OCI-LY7 (cell line): Measurements from ENCODE around the gene DVL2. TPM values are rescaled to one million over a fixed set of nuclear protein-coding genes. Genes with fewer than 3 reads are reported as not detected.

Experiments
- Bru-seq: library from RNA; stranded (reverse); fragments of 400-500 nt; gene quantifications from one replicate; lab custom pipeline; 2021; lab: Mats Ljungman, UMichigan
- BruChase-seq, 2 experiments: library from RNA; stranded (reverse); fragments of 400-500 nt; gene quantifications; one replicate each; lab custom pipeline; 2021; lab: Mats Ljungman, UMichigan
- BruUV-seq: library from RNA; stranded (reverse); fragments of 400-500 nt; replicated peaks from 2 replicates; lab custom pipeline; 2021; lab: Mats Ljungman, UMichigan
- CTCF ChIA-PET: fragments of 300-600 bp; sonication (Branson Sonifier 250); formaldehyde crosslinking; loops from one replicate; lab custom pipeline; 2022; ENCODE audit warnings: antibody characterized with exemption; ENCODE audit not compliant: unreplicated experiment; lab: Charles Lee
- POLR2A ChIA-PET: fragments of 300-600 bp; sonication (Branson Sonifier 250); formaldehyde crosslinking; loops from one replicate; lab custom pipeline; 2022; ENCODE audit warnings: antibody characterized with exemption; lab: Charles Lee
- DNase-seq: peaks from one replicate; pipeline ENCODE4 v3.0.0-alpha.2; 2015; ENCODE audit warnings: low spot score
- H2AFZ ChIP-seq: fragments of 200-600 bp; sonication (generic), shearing (Covaris generic); 2 replicates; pipeline ENCODE4 v1.6.1; 2014; ENCODE audit warnings: mild to moderate bottlenecking, antibody characterized with exemption, low read length, moderate library complexity
- H3K27ac ChIP-seq: fragments of 200-600 bp; sonication (generic); 2 replicates; pipeline ENCODE4 v1.5.1; 2014; ENCODE audit warnings: mixed run types, low read depth, mild to moderate bottlenecking, moderate library complexity, low read length, inconsistent platforms; ENCODE audit not compliant: poor library complexity, severe bottlenecking
- H3K36me3 ChIP-seq: fragments of 200-600 bp; sonication (generic); 2 replicates; pipeline ENCODE4 v1.6.1; 2014; ENCODE audit warnings: mild to moderate bottlenecking, antibody characterized with exemption, low read length, moderate library complexity, mixed read lengths; ENCODE audit not compliant: insufficient read depth
- H3K4me1 ChIP-seq: fragments of 200-600 bp; sonication (generic); 2 replicates; pipeline ENCODE4 v1.5.1; 2014; ENCODE audit warnings: mild to moderate bottlenecking, low read length; ENCODE audit not compliant: insufficient read depth, poor library complexity, severe bottlenecking
- H3K4me2 ChIP-seq: fragments of 200-600 bp; sonication (generic); 2 replicates; pipeline ENCODE4 v1.6.1; 2014; ENCODE audit warnings: mild to moderate bottlenecking, low read length
- H3K4me3 ChIP-seq: fragments of 200-600 bp; sonication (generic); 2 replicates; pipeline ENCODE4 v1.5.1; 2014; ENCODE audit warnings: mild to moderate bottlenecking, low read depth, low read length; ENCODE audit not compliant: poor library complexity, severe bottlenecking
- H3K79me2 ChIP-seq: fragments of 200-600 bp; sonication (generic); 2 replicates; pipeline ENCODE4 v1.6.1; 2016; ENCODE audit warnings: low read depth, mild to moderate bottlenecking, low read length, moderate library complexity, mixed read lengths; ENCODE audit not compliant: insufficient read depth
- H3K9me2 ChIP-seq: fragments of 200-600 bp; sonication (generic); 2 replicates; pipeline ENCODE4 v1.6.1; 2016; ENCODE audit warnings: mild to moderate bottlenecking, low read length, mixed read lengths; ENCODE audit not compliant: insufficient read depth
- H3K9me3 ChIP-seq: fragments of 200-600 bp; sonication (generic); 2 replicates; pipeline ENCODE4 v1.6.1; 2014; ENCODE audit warnings: mild to moderate bottlenecking, mixed run types, low read length, mixed read lengths
- H4K20me1 ChIP-seq: fragments of 200-600 bp; sonication (generic); 2 replicates; pipeline ENCODE4 v1.6.1; 2014; ENCODE audit warnings: mild to moderate bottlenecking, antibody characterized with exemption, low read length, moderate library complexity, mixed read lengths; ENCODE audit not compliant: insufficient read depth
- CTCF ChIP-seq: fragments of 200-600 bp; sonication (generic); conservative IDR thresholded peaks from 2 replicates; pipeline ENCODE4 v1.5.1; 2014; ENCODE audit warnings: mild to moderate bottlenecking, antibody characterized with exemption, low read length, moderate library complexity, mixed read lengths
- EZH2phosphoT487 ChIP-seq: fragments of 200-600 bp; sonication (generic); IDR thresholded peaks from 2 replicates; pipeline ENCODE4 v1.6.1; 2018; ENCODE audit warnings: low read depth, borderline replicate concordance, mild to moderate bottlenecking, mixed run types, antibody characterized with exemption, low read length, moderate library complexity, mixed read lengths
- intact Hi-C: fragments of 100-400 bp; cut with micrococcal nuclease; formaldehyde crosslinking; loops from one replicate; pipeline ENCODE4 v1.10.0; 2022; ENCODE audit not compliant: unreplicated experiment
- long read RNA-seq: library from polyadenylated mRNA; stranded (forward); transcript quantifications from one replicate; pipeline ENCODE4 v2.0.0, GENCODE V29; 2022
- total RNA-seq, 2 experiments: library from RNA; depleted of rRNA in 1 of 2; stranded (reverse); fragments of >200 nt in 1 of 2; shearing (Covaris generic) in 1 of 2; gene quantifications; 2 replicates each; pipeline ENCODE4 v1.2.3, GENCODE V29; 2014 to 2022

DVL2 gene
- total RNA-seq (2014; rRNA removed; shearing (Covaris generic)), result 84.3 and 98.8 TPM in 2 replicates
- 99.9 and 100 TPM in 2 replicates for total RNA-seq (2022)
- Bru-seq, nascent RNA, result percentile 61 among the genes with signal in this experiment
- percentile 82 among the genes with signal in this experiment for BruChase-seq, experiment 1, labeled RNA remaining after a 6-hour chase
- BruChase-seq, experiment 2, labeled RNA remaining after a 2-hour chase, result percentile 81 among the genes with signal in this experiment
- long read RNA-seq, transcript DVL2-201 (15 exons, 3,018 nt), result major isoform, 93 of 226 reads
- long read RNA-seq, partial matches to known transcripts, result 14 of 226 reads
- long read RNA-seq, other reads (novel, unspliced or antisense), result 118 of 226 reads

- no peaks in the 10 kb centered on the region for H3K9me2 ChIP-seq
- peak; percentile 96 for DNase-seq
- peaks cover 40% of the 10 kb centered on the region for H3K4me1 ChIP-seq
- H3K4me2 ChIP-seq, result peak within 1 kb of the TSS; percentile 98
- H3K27ac ChIP-seq, result peak within 1 kb of the TSS; percentile 65
- peak within 1 kb of the TSS; percentile 29; the same call in 1 of the 2 replicates for H2AFZ ChIP-seq
- peak within 1 kb of the TSS; percentile 97 for H3K4me3 ChIP-seq
- peaks cover 59% of the 10 kb centered on the region for H3K79me2 ChIP-seq
- TF ChIP-seq EZH2phosphoT487 (no peak), CTCF (no peak)
- intact Hi-C loops, result loop anchor here (1.0 kb wide), 1 partner anchor 13 kb away; no protein-coding TSS in a partner anchor
- no peaks in the 10 kb centered on the region for H3K9me3 ChIP-seq
- TSS peak; percentile 53 for BruUV-seq
- peaks cover 64% of the 10 kb centered on the region for H3K36me3 ChIP-seq
- POLR2A ChIA-PET, result no interaction called here
- CTCF ChIA-PET, result interaction anchor here (0.6 to 2.4 kb wide), 2 partner anchors 13 to 792 kb away, joined by 3 to 7 read pairs; no protein-coding TSS in a partner anchor
- peaks cover 19% of the 10 kb centered on the region for H4K20me1 ChIP-seq
Measured at GRCh38 chr17:7234083-7234951, at the start of gene DVL2. Gene DVL2, minus strand, starts transcription at chr17:7234517. Its CDS starts 255 bp downstream, at chr17:7234262.

GRCh38 chr17:7283471-7284216, 49.3 kb upstream of the DVL2 start:
- TF ChIP-seq CTCF, result no peak
- no peak for TF ChIP-seq EZH2phosphoT487
- H3K4me1 ChIP-seq, result peaks cover 41% of the 10 kb centered on the region
- no peak overlapping the region for H3K4me3 ChIP-seq
- H3K79me2 ChIP-seq, result no peaks in the 10 kb centered on the region
- no peak overlapping the region for H3K4me2 ChIP-seq
- intact Hi-C loops, result no loop called here
- H3K9me3 ChIP-seq, result no peaks in the 10 kb centered on the region
- H3K27ac ChIP-seq, result no peak overlapping the region
- no peak for DNase-seq
- POLR2A ChIA-PET, result no interaction called here
- H2AFZ ChIP-seq, result no peak overlapping the region
- BruUV-seq, result no TSS peak
- no peaks in the 10 kb centered on the region for H4K20me1 ChIP-seq
- no peaks in the 10 kb centered on the region for H3K9me2 ChIP-seq
- CTCF ChIA-PET, result no interaction called here
- H3K36me3 ChIP-seq, result no peaks in the 10 kb centered on the region
